Calu3 (cell line): ENCODE data around the gene HPRT1. TPM values are rescaled to one million over a fixed set of nuclear protein-coding genes. Genes with fewer than 3 reads are reported as not detected.

Experiments used
- BruUV-seq: library from RNA; stranded (reverse); fragments of 400-500 nt; replicated peaks from 2 replicates; lab custom pipeline; 2021; lab: Mats Ljungman, UMichigan
- CTCF ChIA-PET: fragments of 300-600 bp; sonication (Branson Sonifier 250); formaldehyde crosslinking; loops from one replicate; lab custom pipeline; 2022; ENCODE audit warnings: antibody characterized with exemption; lab: Charles Lee
- DNase-seq: peaks from one replicate; pipeline ENCODE4 v3.0.0; 2022
- H3K27ac Mint-ChIP-seq: one replicate; pipeline ENCODE4 v1.8.0; 2022; ENCODE audit warnings: mixed read lengths; ENCODE audit not compliant: unreplicated experiment
- H3K27me3 Mint-ChIP-seq: one replicate; pipeline ENCODE4 v1.8.0; 2022; ENCODE audit warnings: mixed read lengths; ENCODE audit not compliant: unreplicated experiment
- H3K36me3 Mint-ChIP-seq: one replicate; pipeline ENCODE4 v1.8.0; 2022; ENCODE audit warnings: mild to moderate bottlenecking, moderate library complexity, mixed read lengths; ENCODE audit not compliant: insufficient read depth, unreplicated experiment
- H3K4me1 Mint-ChIP-seq: one replicate; pipeline ENCODE4 v1.8.0; 2022; ENCODE audit warnings: mild to moderate bottlenecking, low read depth, mixed read lengths; ENCODE audit not compliant: unreplicated experiment
- H3K4me3 Mint-ChIP-seq: one replicate; pipeline ENCODE4 v1.8.0; 2022; ENCODE audit warnings: mild to moderate bottlenecking, low read depth, moderate library complexity, mixed read lengths; ENCODE audit not compliant: unreplicated experiment
- H3K9me3 Mint-ChIP-seq: one replicate; pipeline ENCODE4 v1.8.0; 2022; ENCODE audit warnings: low read depth, mixed read lengths; ENCODE audit not compliant: unreplicated experiment
- CTCF ChIP-seq: fragments of 200-600 bp; IDR thresholded peaks from one replicate; pipeline ENCODE4 v1.8.0; 2022; ENCODE audit warnings: antibody characterized with exemption; ENCODE audit not compliant: unreplicated experiment
- intact Hi-C: fragments of 100-400 bp; cut with micrococcal nuclease; formaldehyde crosslinking; loops from one replicate; pipeline ENCODE4 v1.10.0; 2022; ENCODE audit not compliant: unreplicated experiment
- total RNA-seq: library from RNA; stranded (reverse); gene quantifications from 2 replicates; pipeline ENCODE4 v1.2.3, GENCODE V29; 2022

Gene HPRT1
- total RNA-seq, 1 experiment from 2014 or later, result 75.0 TPM

- CTCF ChIA-PET, result no interaction called here
- no peak overlapping the region for H3K4me3 Mint-ChIP-seq
Measured at GRCh38 chrX:134533952-134534351, 74.0 kb downstream of the HPRT1 start.

GRCh38 chrX:134537179-134537955, 77.4 kb downstream of the HPRT1 start:
- DNase-seq, result no peak
- no TSS peak for BruUV-seq
- no peak overlapping the region for H3K27ac Mint-ChIP-seq
- no peaks in the 10 kb centered on the region for H3K36me3 Mint-ChIP-seq
- no peaks in the 10 kb centered on the region for H3K9me3 Mint-ChIP-seq
- CTCF ChIA-PET, result interaction anchor here (0.6 kb wide), 1 partner anchor 15 kb away, joined by 8 read pairs; no protein-coding TSS in a partner anchor
- no peaks in the 10 kb centered on the region for H3K27me3 Mint-ChIP-seq
- intact Hi-C loops, result no loop called here
- no peak overlapping the region for H3K4me3 Mint-ChIP-seq
- no peak for TF ChIP-seq CTCF
- H3K4me1 Mint-ChIP-seq, result peaks cover 18% of the 10 kb centered on the region

More at GRCh38 chrX:134533952-134534351, 74.0 kb downstream of the HPRT1 start:
- H3K9me3 Mint-ChIP-seq, result no peaks in the 10 kb centered on the region
- H3K27me3 Mint-ChIP-seq, result no peaks in the 10 kb centered on the region
- H3K36me3 Mint-ChIP-seq, result no peaks in the 10 kb centered on the region
- intact Hi-C loops, result no loop called here
- DNase-seq, result no peak
- H3K27ac Mint-ChIP-seq, result no peak overlapping the region
- BruUV-seq, result no TSS peak
- H3K4me1 Mint-ChIP-seq, result peaks cover 18% of the 10 kb centered on the region
- TF ChIP-seq CTCF, result no peak

- no peaks in the 10 kb centered on the region for H3K36me3 Mint-ChIP-seq
- no TSS peak for BruUV-seq
- peaks cover 18% of the 10 kb centered on the region for H3K4me1 Mint-ChIP-seq
- no peak for TF ChIP-seq CTCF
- no peak overlapping the region for H3K4me3 Mint-ChIP-seq
- CTCF ChIA-PET, result interaction anchor here (0.6 kb wide), 1 partner anchor 187 kb away, joined by 4 read pairs; no protein-coding TSS in a partner anchor
- no peaks in the 10 kb centered on the region for H3K27me3 Mint-ChIP-seq
- DNase-seq, result no peak
- no peaks in the 10 kb centered on the region for H3K9me3 Mint-ChIP-seq
- no peak overlapping the region for H3K27ac Mint-ChIP-seq
- intact Hi-C loops, result no loop called here
Measured at GRCh38 chrX:134538316-134538715, 78.4 kb downstream of the HPRT1 start.

GRCh38 chrX:134541906-134542305, 81.9 kb downstream of the HPRT1 start:
- Mint-ChIP-seq H3K4me1 (peaks cover 13% of the 10 kb centered on the region), H3K27ac (no peak overlapping the region), H3K27me3 (no peaks in the 10 kb centered on the region), H3K4me3 (no peak overlapping the region), H3K36me3 (peaks cover 10% of the 10 kb centered on the region), H3K9me3 (no peaks in the 10 kb centered on the region)
- intact Hi-C loops, result no loop called here
- no peak for TF ChIP-seq CTCF
- DNase-seq, result no peak
- BruUV-seq, result no TSS peak
- CTCF ChIA-PET, result interaction anchor here (0.6 kb wide), 1 partner anchor 202 kb away, joined by 3 read pairs; no protein-coding TSS in a partner anchor
